ENCODE measurements around the gene FAM120AOS. TPM values are rescaled to one million over a fixed set of nuclear protein-coding genes. Genes with fewer than 3 reads are reported as not detected.

The FAM120AOS gene
- total RNA-seq, 4 donors from 2014 or later, result 49.4 to 60.8 (median 54.1) TPM

GRCh38 chr9:93460689-93461413 lies 7.5 kb upstream of the FAM120AOS start:
- DNase-seq (ENCODE audit: low spot score in 2 of 2), result no peak
- no peak for TF ChIP-seq CTCF (IDR thresholded peaks at IDR 0.05)
- Histone ChIP-seq H3K4me3 (no peak overlapping the region), H3K36me3 (no peaks in the 10 kb centered on the region), H3K27ac (no peak overlapping the region), H3K27me3 (no peaks in the 10 kb centered on the region), H3K4me1 (peaks cover 0 to 90% (median 34%) of the 10 kb centered on the region in 4 donors), H3K9me3 (no peaks in the 10 kb centered on the region)
- WGBS, 2 donors, result 82 to 91% methylated on average over 3 of the region's 3 CpGs

GRCh38 chr9:93459432-93459847 lies 6.1 kb upstream of the FAM120AOS start:
- H3K36me3 ChIP-seq, result no peaks in the 10 kb centered on the region
- H3K4me3 ChIP-seq, result no peak overlapping the region
- no peaks in the 10 kb centered on the region for H3K27me3 ChIP-seq
- DNase-seq (ENCODE audit: low spot score in 2 of 2), result no peak
- no peak for TF ChIP-seq EP300 (IDR thresholded peaks at IDR 0.05)
- TF ChIP-seq POLR2A (IDR thresholded peaks at IDR 0.05), result no peak
- TF ChIP-seq CTCF (IDR thresholded peaks at IDR 0.05), result no peak
- H3K4me1 ChIP-seq, result peaks cover 0 to 88% (median 35%) of the 10 kb centered on the region in 4 donors
- no peak overlapping the region for H3K27ac ChIP-seq
- no peaks in the 10 kb centered on the region for H3K9me3 ChIP-seq

- H3K27me3 ChIP-seq, result no peaks in the 10 kb centered on the region
- 60 to 63% methylated on average over 4 of the region's 4 CpGs for WGBS, 2 donors
- H3K9me3 ChIP-seq, result no peaks in the 10 kb centered on the region
- no peak overlapping the region for H3K4me3 ChIP-seq
- peaks cover 0 to 88% (median 36%) of the 10 kb centered on the region in 4 donors for H3K4me1 ChIP-seq
- no peak overlapping the region for H3K27ac ChIP-seq
- DNase-seq (ENCODE audit: low spot score in 2 of 2), result no peak
- TF ChIP-seq POLR2A (IDR thresholded peaks at IDR 0.05) (no peak), EP300 (IDR thresholded peaks at IDR 0.05) (no peak), CTCF (IDR thresholded peaks at IDR 0.05) (no peak)
- no peaks in the 10 kb centered on the region for H3K36me3 ChIP-seq
Measured at GRCh38 chr9:93458712-93459111, 5.3 kb upstream of the FAM120AOS start.

- TF ChIP-seq POLR2A (IDR thresholded peaks at IDR 0.05) (no peak), EP300 (IDR thresholded peaks at IDR 0.05) (no peak), CTCF (IDR thresholded peaks at IDR 0.05) (no peak)
- 46 to 68% methylated on average over 1 of the region's 1 CpG for WGBS, 2 donors
- DNase-seq (ENCODE audit: low spot score in 2 of 2), result no peak
- no peak overlapping the region for H3K27ac ChIP-seq
- H3K4me1 ChIP-seq, result peaks cover 0 to 74% (median 34%) of the 10 kb centered on the region in 4 donors
- H3K36me3 ChIP-seq, result no peaks in the 10 kb centered on the region
- no peaks in the 10 kb centered on the region for H3K27me3 ChIP-seq
- no peak overlapping the region for H3K4me3 ChIP-seq
- H3K9me3 ChIP-seq, result no peaks in the 10 kb centered on the region
Measured at GRCh38 chr9:93457006-93457405, 3.6 kb upstream of the FAM120AOS start.

GRCh38 chr9:93456504-93456903 lies 3.1 kb upstream of the FAM120AOS start:
- no peak overlapping the region for H3K27ac ChIP-seq
- WGBS, 2 donors, result 64 to 72% methylated on average over 2 of the region's 2 CpGs

More at GRCh38 chr9:93456504-93456903, 3.1 kb upstream of the FAM120AOS start:
- Histone ChIP-seq H3K4me1 (peaks cover 0 to 70% (median 33%) of the 10 kb centered on the region in 4 donors), H3K27me3 (no peaks in the 10 kb centered on the region), H3K4me3 (no peak overlapping the region), H3K9me3 (no peaks in the 10 kb centered on the region), H3K36me3 (no peaks in the 10 kb centered on the region)
- DNase-seq (ENCODE audit: low spot score in 2 of 2), result no peak
- TF ChIP-seq CTCF (IDR thresholded peaks at IDR 0.05), result no peak
- TF ChIP-seq POLR2A (IDR thresholded peaks at IDR 0.05), result no peak
- TF ChIP-seq EP300 (IDR thresholded peaks at IDR 0.05), result no peak
